A673 (cell line): ENCODE measurements around the gene PSMD7.

Experiments
- EZH2 ChIP-seq: fragments of 200-600 bp; sonication (generic); IDR thresholded peaks from 2 replicates; pipeline ENCODE4 v1.6.1; 2017; ENCODE audit warnings: borderline replicate concordance, low read depth, mild to moderate bottlenecking, mixed read lengths, antibody characterized with exemption, low read length; ENCODE audit not compliant: poor library complexity, severe bottlenecking
- TF ChIP-seq, protein P1 (sequence below): fragments of 300-800, 200-600 bp; sonication (generic); conservative IDR thresholded peaks from 2 replicates; pipeline ENCODE4 v1.5.1; 2017; ENCODE audit warnings: low read depth, mild to moderate bottlenecking, antibody characterized with exemption, low read length, moderate library complexity, mixed read lengths

DNA sequence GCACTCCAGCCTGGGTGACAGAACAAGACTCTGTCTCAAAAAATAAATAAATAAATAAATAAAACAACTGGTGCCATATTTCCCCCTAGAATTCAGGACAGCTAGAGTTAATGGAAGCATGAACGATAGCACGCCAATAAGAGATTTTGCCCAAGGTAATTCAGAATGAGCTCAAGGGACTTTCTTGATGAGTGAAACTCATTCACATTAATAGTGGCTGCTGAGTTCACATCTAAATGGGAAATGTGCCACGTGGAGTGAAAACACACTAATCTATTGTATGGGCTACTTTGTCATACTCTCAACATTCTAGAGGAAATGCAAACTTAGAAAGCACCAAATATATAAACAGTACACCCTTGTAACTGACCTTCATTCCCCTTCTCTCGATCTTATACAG, 47.4 kb upstream of the PSMD7 start:
- TF ChIP-seq, protein P1, sequence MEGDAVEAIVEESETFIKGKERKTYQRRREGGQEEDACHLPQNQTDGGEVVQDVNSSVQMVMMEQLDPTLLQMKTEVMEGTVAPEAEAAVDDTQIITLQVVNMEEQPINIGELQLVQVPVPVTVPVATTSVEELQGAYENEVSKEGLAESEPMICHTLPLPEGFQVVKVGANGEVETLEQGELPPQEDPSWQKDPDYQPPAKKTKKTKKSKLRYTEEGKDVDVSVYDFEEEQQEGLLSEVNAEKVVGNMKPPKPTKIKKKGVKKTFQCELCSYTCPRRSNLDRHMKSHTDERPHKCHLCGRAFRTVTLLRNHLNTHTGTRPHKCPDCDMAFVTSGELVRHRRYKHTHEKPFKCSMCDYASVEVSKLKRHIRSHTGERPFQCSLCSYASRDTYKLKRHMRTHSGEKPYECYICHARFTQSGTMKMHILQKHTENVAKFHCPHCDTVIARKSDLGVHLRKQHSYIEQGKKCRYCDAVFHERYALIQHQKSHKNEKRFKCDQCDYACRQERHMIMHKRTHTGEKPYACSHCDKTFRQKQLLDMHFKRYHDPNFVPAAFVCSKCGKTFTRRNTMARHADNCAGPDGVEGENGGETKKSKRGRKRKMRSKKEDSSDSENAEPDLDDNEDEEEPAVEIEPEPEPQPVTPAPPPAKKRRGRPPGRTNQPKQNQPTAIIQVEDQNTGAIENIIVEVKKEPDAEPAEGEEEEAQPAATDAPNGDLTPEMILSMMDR, result no peak
- no peak for TF ChIP-seq EZH2
